Measurements from ENCODE around the gene ENAH.

DNA sequence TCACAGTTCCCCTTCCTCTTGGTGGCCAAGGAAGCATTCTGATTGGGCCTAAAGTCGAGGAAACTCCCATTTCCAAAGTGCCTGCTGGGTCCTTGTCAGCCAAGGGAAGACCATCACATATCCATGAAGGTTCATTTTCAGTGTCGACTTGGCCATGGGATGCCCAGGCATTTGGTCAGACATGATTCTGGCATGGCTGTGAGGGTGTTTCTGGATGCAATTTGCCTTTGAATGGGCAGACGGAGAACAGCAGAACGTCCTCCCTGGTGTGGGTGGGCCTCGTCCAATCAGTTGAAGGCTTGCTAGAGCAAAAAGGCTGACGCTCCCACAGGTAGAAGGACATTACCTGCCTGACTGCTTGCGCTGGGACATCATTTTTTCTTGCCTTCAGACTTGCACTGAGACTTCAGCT is 176.8 kb downstream of the ENAH start:
- TF ChIP-seq, protein P1, sequence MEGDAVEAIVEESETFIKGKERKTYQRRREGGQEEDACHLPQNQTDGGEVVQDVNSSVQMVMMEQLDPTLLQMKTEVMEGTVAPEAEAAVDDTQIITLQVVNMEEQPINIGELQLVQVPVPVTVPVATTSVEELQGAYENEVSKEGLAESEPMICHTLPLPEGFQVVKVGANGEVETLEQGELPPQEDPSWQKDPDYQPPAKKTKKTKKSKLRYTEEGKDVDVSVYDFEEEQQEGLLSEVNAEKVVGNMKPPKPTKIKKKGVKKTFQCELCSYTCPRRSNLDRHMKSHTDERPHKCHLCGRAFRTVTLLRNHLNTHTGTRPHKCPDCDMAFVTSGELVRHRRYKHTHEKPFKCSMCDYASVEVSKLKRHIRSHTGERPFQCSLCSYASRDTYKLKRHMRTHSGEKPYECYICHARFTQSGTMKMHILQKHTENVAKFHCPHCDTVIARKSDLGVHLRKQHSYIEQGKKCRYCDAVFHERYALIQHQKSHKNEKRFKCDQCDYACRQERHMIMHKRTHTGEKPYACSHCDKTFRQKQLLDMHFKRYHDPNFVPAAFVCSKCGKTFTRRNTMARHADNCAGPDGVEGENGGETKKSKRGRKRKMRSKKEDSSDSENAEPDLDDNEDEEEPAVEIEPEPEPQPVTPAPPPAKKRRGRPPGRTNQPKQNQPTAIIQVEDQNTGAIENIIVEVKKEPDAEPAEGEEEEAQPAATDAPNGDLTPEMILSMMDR (IDR thresholded peaks at IDR 0.05; ENCODE audit: low read depth, low read length, poor library complexity, severe bottlenecking), result no peak
- no peak for TF ChIP-seq EZH2phosphoT487 (IDR thresholded peaks at IDR 0.05; ENCODE audit: borderline replicate concordance, low read length)
